ENCODE data around the gene HSPB1.
"Not testable (repeated sequence)": the region's sequence is repeated elsewhere in the genome, so short reads cannot be mapped to it uniquely, and the experiment has no call there.

Gene HSPB1

GRCh38 chr7:76302347-76303201 is at the start of gene HSPB1:
Gene HSPB1 (plus strand): TSS chr7:76302673. CDS start chr7:76302713, 40 bp downstream.
- peak; percentile 49 to 59 (median 55) for DNase-seq (ENCODE audit: low read depth in 3 of 3)

GRCh38 chr7:76254781-76255180 is 47.7 kb upstream of the HSPB1 start:
- no peak for DNase-seq (ENCODE audit: low read depth in 3 of 3)

- DNase-seq (ENCODE audit: low read depth in 3 of 3): no peak
Measured at GRCh38 chr7:76257973-76258372, 44.5 kb upstream of the HSPB1 start.

- DNase-seq (ENCODE audit: low read depth in 3 of 3): no peak
Measured at GRCh38 chr7:76259124-76260093, 43.1 kb upstream of the HSPB1 start.

GRCh38 chr7:76260171-76260703 is 42.2 kb upstream of the HSPB1 start:
- DNase-seq (ENCODE audit: low read depth in 3 of 3): peak in 2 of 3 experiments; percentile 19 to 22

- DNase-seq (ENCODE audit: low read depth in 3 of 3): no peak
Measured at GRCh38 chr7:76261329-76261728, 41.1 kb upstream of the HSPB1 start.

GRCh38 chr7:76261931-76262330 is 40.5 kb upstream of the HSPB1 start:
- DNase-seq (ENCODE audit: low read depth in 3 of 3): no peak

GRCh38 chr7:76262683-76263402 is 39.6 kb upstream of the HSPB1 start:
- DNase-seq (ENCODE audit: low read depth in 3 of 3): no peak

GRCh38 chr7:76265299-76265698 is 37.2 kb upstream of the HSPB1 start:
- DNase-seq (ENCODE audit: low read depth in 3 of 3): no peak

GRCh38 chr7:76267107-76267893 is 35.2 kb upstream of the HSPB1 start:
- no peak for DNase-seq (ENCODE audit: low read depth in 3 of 3)

GRCh38 chr7:76267894-76268183 is 34.6 kb upstream of the HSPB1 start:
- DNase-seq (ENCODE audit: low read depth in 3 of 3): no peak

- no peak for DNase-seq (ENCODE audit: low read depth in 3 of 3)
Measured at GRCh38 chr7:76268376-76268775, 34.1 kb upstream of the HSPB1 start.

GRCh38 chr7:76269895-76270294 is 32.6 kb upstream of the HSPB1 start:
- DNase-seq (ENCODE audit: low read depth in 3 of 3): no peak

GRCh38 chr7:76271384-76271783 is 31.1 kb upstream of the HSPB1 start:
- DNase-seq (ENCODE audit: low read depth in 3 of 3): not testable (repeated sequence)

GRCh38 chr7:76272142-76272541 is 30.3 kb upstream of the HSPB1 start:
- DNase-seq (ENCODE audit: low read depth in 3 of 3): no peak

- no peak for DNase-seq (ENCODE audit: low read depth in 3 of 3)
Measured at GRCh38 chr7:76272851-76273497, 29.5 kb upstream of the HSPB1 start.

- no peak for DNase-seq (ENCODE audit: low read depth in 3 of 3)
Measured at GRCh38 chr7:76273503-76273902, 29.0 kb upstream of the HSPB1 start.

- no peak for DNase-seq (ENCODE audit: low read depth in 3 of 3)
Measured at GRCh38 chr7:76278540-76278939, 23.9 kb upstream of the HSPB1 start.

GRCh38 chr7:76280408-76280807 is 22.1 kb upstream of the HSPB1 start:
- no peak for DNase-seq (ENCODE audit: low read depth in 3 of 3)

GRCh38 chr7:76281006-76281705 is 21.3 kb upstream of the HSPB1 start:
- DNase-seq (ENCODE audit: low read depth in 3 of 3): no peak

All from stimulated activated CD4-positive, alpha-beta T cell treated with anti-CD3 and anti-CD28 coated beads, TNF-alpha, amount 100 ng/mL, for 4 hours (primary cell).